GM10266 (cell line): ENCODE data around the gene TMEM150A.

Source experiments
- DNase-seq: peaks from one replicate; pipeline ENCODE4 v3.0.0; 2012; ENCODE audit errors: extremely low spot score
- TF ChIP-seq, protein P1 (sequence below): IDR thresholded peaks from 2 replicates; pipeline ENCODE4 v1.5.1; 2012; ENCODE audit warnings: mild to moderate bottlenecking, low read depth; ENCODE audit not compliant: control insufficient read depth, insufficient read depth; ENCODE audit errors: missing control alignments

Gene TMEM150A

DNA sequence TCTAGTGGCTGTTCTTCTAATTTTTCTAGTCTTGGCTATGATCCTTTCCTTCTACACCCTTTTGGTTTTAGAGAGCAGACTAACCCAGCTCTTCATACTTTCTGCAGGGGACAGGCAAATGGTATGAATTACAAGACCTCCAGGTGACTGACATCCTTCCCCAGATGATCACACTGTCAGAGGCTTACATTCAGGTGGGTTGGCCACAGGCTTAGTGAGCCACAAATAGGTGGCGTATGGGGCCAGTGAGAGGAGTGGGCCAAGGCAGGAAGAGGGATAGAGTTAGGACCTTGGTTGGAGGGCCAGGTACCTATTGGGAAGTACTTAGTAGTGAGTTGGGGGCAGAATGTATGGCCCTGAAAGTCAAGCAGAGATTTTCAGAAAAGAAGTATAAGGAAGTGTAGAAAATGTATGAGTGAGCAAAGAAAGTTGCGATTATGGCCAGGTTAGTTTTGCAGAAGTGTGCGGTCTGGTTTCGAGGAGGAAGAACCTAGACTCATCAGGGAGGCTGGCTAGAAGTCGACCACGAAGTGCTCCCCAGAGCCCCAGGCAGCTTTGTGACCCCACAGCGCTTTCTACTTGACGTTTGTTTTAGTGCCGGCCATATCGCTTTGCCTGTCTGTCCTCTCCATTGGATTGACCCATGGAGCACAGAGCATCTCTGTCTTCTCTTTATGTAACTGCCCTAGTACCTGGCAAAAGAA, 45.5 kb upstream of the TMEM150A start:
- TF ChIP-seq, protein P1, sequence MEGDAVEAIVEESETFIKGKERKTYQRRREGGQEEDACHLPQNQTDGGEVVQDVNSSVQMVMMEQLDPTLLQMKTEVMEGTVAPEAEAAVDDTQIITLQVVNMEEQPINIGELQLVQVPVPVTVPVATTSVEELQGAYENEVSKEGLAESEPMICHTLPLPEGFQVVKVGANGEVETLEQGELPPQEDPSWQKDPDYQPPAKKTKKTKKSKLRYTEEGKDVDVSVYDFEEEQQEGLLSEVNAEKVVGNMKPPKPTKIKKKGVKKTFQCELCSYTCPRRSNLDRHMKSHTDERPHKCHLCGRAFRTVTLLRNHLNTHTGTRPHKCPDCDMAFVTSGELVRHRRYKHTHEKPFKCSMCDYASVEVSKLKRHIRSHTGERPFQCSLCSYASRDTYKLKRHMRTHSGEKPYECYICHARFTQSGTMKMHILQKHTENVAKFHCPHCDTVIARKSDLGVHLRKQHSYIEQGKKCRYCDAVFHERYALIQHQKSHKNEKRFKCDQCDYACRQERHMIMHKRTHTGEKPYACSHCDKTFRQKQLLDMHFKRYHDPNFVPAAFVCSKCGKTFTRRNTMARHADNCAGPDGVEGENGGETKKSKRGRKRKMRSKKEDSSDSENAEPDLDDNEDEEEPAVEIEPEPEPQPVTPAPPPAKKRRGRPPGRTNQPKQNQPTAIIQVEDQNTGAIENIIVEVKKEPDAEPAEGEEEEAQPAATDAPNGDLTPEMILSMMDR: no peak
- DNase-seq: no peak

GRCh38 chr2:85646166-85646565, 43.7 kb upstream of the TMEM150A start:
- no peak for DNase-seq
- TF ChIP-seq, protein P1: no peak

DNA sequence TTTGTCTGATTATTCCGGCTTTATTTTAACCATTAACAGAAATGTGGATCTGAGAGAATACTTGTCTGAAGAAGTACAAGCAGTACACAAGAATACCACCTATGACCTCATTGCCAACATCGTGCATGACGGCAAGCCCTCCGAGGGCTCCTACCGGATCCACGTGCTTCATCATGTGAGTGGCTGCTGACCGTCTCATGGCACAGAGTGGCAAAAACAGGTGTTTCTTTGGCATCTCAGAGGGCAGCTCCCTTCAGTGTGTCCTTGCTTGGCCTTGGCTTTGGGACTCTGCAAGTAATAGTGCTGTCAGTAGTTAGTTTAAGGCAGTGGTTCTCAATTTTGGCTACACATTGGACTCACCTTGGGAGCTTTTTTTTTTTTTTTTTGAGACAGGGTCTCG, 42.4 kb upstream of the TMEM150A start:
- DNase-seq: no peak

GRCh38 chr2:85642725-85643124, 40.2 kb upstream of the TMEM150A start:
- TF ChIP-seq, protein P1: no peak
- DNase-seq: no peak

More for the DNA sequence above, 42.4 kb upstream of the TMEM150A start:
- TF ChIP-seq, protein P1: no peak

GRCh38 chr2:85635636-85636035, 33.1 kb upstream of the TMEM150A start:
- no peak for DNase-seq
- TF ChIP-seq, protein P1: no peak

DNA sequence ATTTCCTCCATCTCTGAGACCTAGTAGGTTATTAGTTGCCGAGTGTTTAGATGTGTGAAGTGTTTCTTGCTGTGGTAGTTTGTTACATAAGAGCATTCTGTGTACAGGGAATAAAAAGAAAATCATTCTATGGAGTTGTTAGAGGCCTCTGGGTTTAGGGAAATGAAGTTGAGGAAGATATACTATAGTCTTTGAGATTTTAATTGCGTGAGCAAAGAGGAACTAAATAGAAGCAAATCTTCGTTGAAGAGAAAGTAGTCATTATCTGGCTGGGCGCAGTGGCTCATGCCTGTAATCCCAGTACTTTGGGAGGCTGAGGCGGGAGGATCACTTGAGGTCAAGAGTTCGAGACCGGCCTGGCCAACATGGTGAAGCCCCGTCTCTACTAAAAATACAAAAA, 32.5 kb upstream of the TMEM150A start:
- no peak for DNase-seq
- TF ChIP-seq, protein P1: no peak

DNA sequence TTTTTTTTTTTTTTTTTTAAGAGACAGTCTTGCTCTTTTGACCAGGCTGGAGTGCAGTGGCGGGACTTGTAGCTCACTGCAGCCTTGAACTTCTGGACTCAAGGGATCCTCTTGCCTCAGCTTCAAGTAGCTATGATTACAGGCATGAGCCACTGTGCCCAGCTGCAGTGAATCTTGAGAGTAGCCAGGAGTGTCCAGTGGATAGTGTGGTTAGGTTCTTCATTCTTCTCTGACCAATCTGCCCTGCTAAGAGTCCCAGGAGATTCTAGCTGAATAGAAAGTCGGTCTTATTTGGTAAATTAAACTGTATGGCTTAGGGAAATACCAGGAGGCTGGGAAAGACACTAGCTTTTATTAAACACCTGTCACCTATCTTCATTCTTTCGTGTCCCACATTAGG, 28.8 kb upstream of the TMEM150A start:
- no peak for DNase-seq
- TF ChIP-seq, protein P1: no peak
